Subcutaneous abdominal adipose tissue (tissue), 5 donors: Measurements from ENCODE around the gene PRKCG.

Experiments
- H3K27ac ChIP-seq: one replicate; pipeline ENCODE4 v1.7.0; 2013; ENCODE audit warnings: low read depth, mild to moderate bottlenecking, inconsistent platforms, low read length, moderate library complexity
- H3K27me3 ChIP-seq, 5 donors: one replicate each; pipeline ENCODE4 v1.7.0; 2013; ENCODE audit warnings: low read length in 5 of 5, inconsistent platforms in 1 of 5; ENCODE audit not compliant: control insufficient read depth in 5 of 5, insufficient read depth in 4 of 5
- H3K36me3 ChIP-seq, 5 donors: one replicate each; pipeline ENCODE4 v1.7.0; 2013; ENCODE audit warnings: low read length in 5 of 5; ENCODE audit not compliant: control insufficient read depth in 5 of 5, insufficient read depth in 5 of 5
- H3K4me1 ChIP-seq, 5 donors: one replicate each; pipeline ENCODE4 v1.7.0; 2013; ENCODE audit warnings: low read length in 5 of 5, mild to moderate bottlenecking in 3 of 5, moderate library complexity in 1 of 5; ENCODE audit not compliant: control insufficient read depth in 5 of 5, insufficient read depth in 5 of 5
- H3K4me3 ChIP-seq, 5 donors: one replicate each; pipeline ENCODE4 v1.7.0; 2013; ENCODE audit warnings: low read length in 5 of 5, low read depth in 1 of 5
- H3K9ac ChIP-seq, 5 donors: one replicate each; pipeline ENCODE4 v1.7.0; 2013; ENCODE audit warnings: low read length in 5 of 5, mild to moderate bottlenecking in 4 of 5, moderate library complexity in 3 of 5
- H3K9me3 ChIP-seq, 5 donors: one replicate each; pipeline ENCODE4 v1.7.0; 2013; ENCODE audit warnings: low read length in 5 of 5; ENCODE audit not compliant: control insufficient read depth in 5 of 5
- donor health status: healthy.
- donor health status: healthy.
- donor health status: healthy.
- donor health status: healthy.
- donor health status: healthy.

Gene PRKCG

DNA sequence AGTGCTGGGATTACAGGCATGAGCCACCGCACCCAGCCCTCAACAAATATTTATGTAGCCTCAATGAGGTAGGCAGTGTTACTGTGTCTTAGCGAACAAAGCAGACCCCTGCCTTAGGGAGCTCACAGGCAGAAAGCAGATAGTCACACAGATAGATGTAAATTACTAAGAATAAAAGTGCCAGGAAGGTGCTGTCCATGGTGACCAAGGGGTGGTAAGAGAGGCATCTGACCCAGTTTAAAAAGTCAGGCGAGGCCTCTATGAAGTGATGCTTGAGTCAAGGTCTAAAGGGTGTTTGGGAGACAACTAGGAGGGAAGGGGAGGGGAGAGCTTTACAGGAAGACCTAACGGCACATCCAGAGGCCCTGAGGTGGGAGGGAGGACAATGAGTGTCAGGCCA lies 14.7 kb downstream of the PRKCG start:
- no peaks in the 10 kb centered on the region for H3K36me3 ChIP-seq
- no peak overlapping the region for H3K9ac ChIP-seq
- H3K27ac ChIP-seq, result no peak overlapping the region
- H3K4me1 ChIP-seq, result no peaks in the 10 kb centered on the region
- H3K27me3 ChIP-seq, result peaks cover 19 to 56% (median 46%) of the 10 kb centered on the region in 5 donors
- no peaks in the 10 kb centered on the region for H3K9me3 ChIP-seq
- H3K4me3 ChIP-seq, result no peak overlapping the region

DNA sequence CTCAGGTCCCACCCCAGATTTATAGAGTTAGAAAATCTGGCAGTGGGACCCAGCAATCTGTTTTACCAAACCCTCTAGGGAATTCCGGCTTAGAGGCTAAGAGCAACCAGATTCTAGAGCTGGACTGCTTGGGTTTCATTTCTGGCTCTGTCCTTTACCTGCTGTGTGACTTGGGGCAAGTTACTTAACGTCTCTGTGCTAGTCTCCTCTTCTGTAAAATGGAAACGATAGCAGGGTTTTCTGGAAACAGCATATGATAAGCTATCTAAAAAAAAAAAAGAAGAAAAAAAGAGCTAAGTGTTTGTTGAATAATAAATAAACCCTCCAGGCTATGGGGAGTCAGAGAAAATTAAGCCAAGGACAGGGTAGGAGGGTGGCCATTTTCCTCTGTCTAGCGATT lies 15.5 kb downstream of the PRKCG start:
- Histone ChIP-seq H3K9ac (no peak overlapping the region), H3K27ac (no peak overlapping the region), H3K27me3 (peaks cover 18 to 49% (median 43%) of the 10 kb centered on the region in 5 donors), H3K9me3 (no peaks in the 10 kb centered on the region), H3K36me3 (no peaks in the 10 kb centered on the region), H3K4me3 (no peak overlapping the region), H3K4me1 (no peaks in the 10 kb centered on the region)

GRCh38 chr19:53898166-53898565 lies 16.2 kb downstream of the PRKCG start:
- Histone ChIP-seq H3K9me3 (no peaks in the 10 kb centered on the region), H3K27ac (no peak overlapping the region), H3K4me1 (no peaks in the 10 kb centered on the region), H3K9ac (no peak overlapping the region), H3K36me3 (no peaks in the 10 kb centered on the region), H3K27me3 (peaks cover 14 to 43% (median 36%) of the 10 kb centered on the region in 5 donors), H3K4me3 (no peak overlapping the region)

DNA sequence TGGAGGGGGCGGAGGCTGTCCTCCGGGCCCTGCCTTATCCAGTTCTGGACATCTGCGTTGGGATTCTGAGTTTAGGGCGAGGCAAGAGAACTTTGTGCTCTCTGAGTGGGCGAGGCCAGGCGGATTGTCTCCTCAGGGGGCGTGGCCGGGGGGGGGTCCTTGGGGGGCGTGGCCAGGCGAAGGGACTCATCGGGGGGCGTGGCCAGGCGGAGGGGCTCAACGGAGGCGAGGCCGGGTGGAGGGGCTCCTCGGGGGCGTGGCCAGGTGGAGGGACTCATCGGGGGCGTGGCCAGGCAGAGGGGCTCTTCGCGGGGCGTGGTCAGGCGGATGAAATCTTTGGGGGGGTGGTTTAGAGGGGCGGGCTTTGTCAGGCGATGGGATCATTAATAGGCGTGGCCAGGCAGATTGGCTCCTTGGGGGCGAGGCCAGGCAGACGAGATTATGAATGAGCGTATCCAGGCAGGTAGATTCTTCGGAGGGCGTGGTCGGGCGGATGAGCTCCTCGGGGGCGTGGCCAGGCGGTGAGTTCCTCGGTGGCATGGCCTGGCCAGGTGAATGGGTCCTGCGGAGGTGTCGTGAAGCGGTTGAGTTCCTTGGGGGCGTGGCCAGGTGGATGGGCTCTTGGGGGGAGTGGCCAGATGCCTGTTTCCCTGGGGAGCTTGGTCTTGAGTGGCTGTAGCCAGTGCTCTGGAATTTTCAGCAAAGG lies 16.8 kb downstream of the PRKCG start:
- H3K4me1 ChIP-seq, result no peaks in the 10 kb centered on the region
- peaks cover 14 to 41% (median 37%) of the 10 kb centered on the region in 5 donors for H3K27me3 ChIP-seq
- no peaks in the 10 kb centered on the region for H3K36me3 ChIP-seq
- no peak overlapping the region for H3K9ac ChIP-seq
- H3K9me3 ChIP-seq, result no peaks in the 10 kb centered on the region
- no peak overlapping the region for H3K4me3 ChIP-seq
- no peak overlapping the region for H3K27ac ChIP-seq

DNA sequence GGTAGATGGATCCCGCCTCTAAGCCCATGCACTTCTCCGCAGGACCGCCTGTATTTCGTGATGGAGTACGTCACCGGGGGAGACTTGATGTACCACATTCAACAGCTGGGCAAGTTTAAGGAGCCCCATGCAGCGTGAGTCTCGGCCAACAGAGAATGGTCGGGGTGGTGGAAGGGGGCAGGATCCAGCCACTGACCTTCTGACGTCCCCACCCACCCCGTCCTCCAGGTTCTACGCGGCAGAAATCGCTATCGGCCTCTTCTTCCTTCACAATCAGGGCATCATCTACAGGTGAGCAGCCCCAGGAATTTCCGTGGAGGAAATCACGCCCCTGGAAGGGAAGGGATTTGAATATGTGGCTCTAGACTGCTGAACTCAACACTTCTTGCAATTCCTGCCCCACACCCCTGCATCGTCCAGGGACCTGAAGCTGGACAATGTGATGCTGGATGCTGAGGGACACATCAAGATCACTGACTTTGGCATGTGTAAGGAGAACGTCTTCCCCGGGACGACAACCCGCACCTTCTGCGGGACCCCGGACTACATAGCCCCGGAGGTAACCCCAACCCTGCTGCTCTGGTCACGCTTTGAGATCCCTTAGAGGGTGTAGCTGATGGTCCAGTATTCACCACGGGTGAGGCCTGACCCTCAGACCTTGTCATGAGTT lies 18.3 kb downstream of the PRKCG start:
- Histone ChIP-seq H3K36me3 (no peaks in the 10 kb centered on the region), H3K4me3 (no peak overlapping the region), H3K9me3 (no peaks in the 10 kb centered on the region), H3K4me1 (no peaks in the 10 kb centered on the region), H3K27me3 (peaks cover 14 to 45% (median 43%) of the 10 kb centered on the region in 5 donors), H3K9ac (no peak overlapping the region), H3K27ac (no peak overlapping the region)

DNA sequence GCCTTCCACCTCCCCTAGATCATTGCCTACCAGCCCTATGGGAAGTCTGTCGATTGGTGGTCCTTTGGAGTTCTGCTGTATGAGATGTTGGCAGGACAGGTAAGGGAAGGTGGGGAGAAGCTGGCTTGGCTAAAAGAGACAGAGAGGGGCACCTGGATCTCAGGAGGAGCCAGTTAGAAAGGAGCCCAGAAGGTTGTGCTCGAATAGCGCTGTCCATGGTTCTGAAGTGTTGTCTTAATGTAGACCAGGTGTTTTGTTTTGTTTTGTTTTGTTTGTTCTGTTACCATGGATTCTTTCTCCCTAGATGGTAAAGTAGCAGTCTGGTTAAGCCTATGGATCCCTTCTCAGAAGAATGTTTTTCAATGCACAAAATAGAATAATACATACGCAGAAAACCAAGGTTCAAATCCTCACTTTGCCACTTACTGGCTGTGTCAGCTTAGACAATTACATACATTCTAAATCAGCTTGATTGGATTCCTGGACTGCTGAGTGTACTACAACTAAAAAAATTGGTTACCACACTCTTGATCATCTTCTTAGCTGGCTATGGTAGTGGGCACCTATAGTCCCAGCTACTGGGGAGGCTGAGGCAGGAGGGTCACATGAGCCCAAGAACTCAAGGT lies 21.2 kb downstream of the PRKCG start:
- Histone ChIP-seq H3K4me1 (peaks cover 0 to 15% (median 7%) of the 10 kb centered on the region in 5 donors), H3K4me3 (no peak overlapping the region), H3K27me3 (peaks cover 20 to 47% (median 46%) of the 10 kb centered on the region in 5 donors), H3K36me3 (no peaks in the 10 kb centered on the region), H3K9me3 (no peaks in the 10 kb centered on the region), H3K27ac (no peak overlapping the region), H3K9ac (no peak overlapping the region)

- H3K27me3 ChIP-seq, result peaks cover 24 to 52% (median 51%) of the 10 kb centered on the region in 5 donors
- H3K4me3 ChIP-seq, result no peak overlapping the region
- H3K4me1 ChIP-seq, result peaks cover 0 to 22% (median 11%) of the 10 kb centered on the region in 5 donors
- H3K9ac ChIP-seq, result no peak overlapping the region
- H3K27ac ChIP-seq, result no peak overlapping the region
- no peaks in the 10 kb centered on the region for H3K9me3 ChIP-seq
- no peaks in the 10 kb centered on the region for H3K36me3 ChIP-seq
Observed at GRCh38 chr19:53904909-53905308, 22.9 kb downstream of the PRKCG start.

GRCh38 chr19:53905787-53906186 lies 23.8 kb downstream of the PRKCG start:
- peaks cover 27 to 56% (median 53%) of the 10 kb centered on the region in 5 donors for H3K27me3 ChIP-seq
- H3K27ac ChIP-seq, result no peak overlapping the region
- H3K4me3 ChIP-seq, result no peak overlapping the region
- H3K4me1 ChIP-seq, result peaks cover 0 to 22% (median 11%) of the 10 kb centered on the region in 5 donors
- H3K9me3 ChIP-seq, result no peaks in the 10 kb centered on the region
- no peak overlapping the region for H3K9ac ChIP-seq
- no peaks in the 10 kb centered on the region for H3K36me3 ChIP-seq

GRCh38 chr19:53906211-53907192 lies 24.5 kb downstream of the PRKCG start:
- Histone ChIP-seq H3K27me3 (peaks cover 25 to 58% (median 56%) of the 10 kb centered on the region in 5 donors), H3K36me3 (no peaks in the 10 kb centered on the region), H3K9ac (no peak overlapping the region), H3K4me1 (peaks cover 0 to 22% (median 11%) of the 10 kb centered on the region in 5 donors), H3K27ac (no peak overlapping the region), H3K4me3 (no peak overlapping the region), H3K9me3 (no peaks in the 10 kb centered on the region)
